CD8-positive, alpha-beta memory T cell (primary cell): ENCODE measurements around the gene NLRP1. TPM values are rescaled to one million over a fixed set of nuclear protein-coding genes. Genes with fewer than 3 reads are reported as not detected.

Experiments used
- CTCF ChIA-PET: fragments of 350-600 bp; sonication (Branson Sonifier 250); formaldehyde crosslinking; loops from one replicate; lab custom pipeline; 2021; ENCODE audit warnings: antibody characterized with exemption; lab: Charles Lee
- POLR2A ChIA-PET: fragments of 350-600 bp; sonication (Branson Sonifier 250); formaldehyde crosslinking; loops from one replicate; lab custom pipeline; 2021; ENCODE audit warnings: antibody characterized with exemption; lab: Charles Lee
- DNase-seq, 5 donors: peaks; one replicate each; pipeline versions ENCODE4 v3.0.0 to v3.0.0-alpha.2; 2020 to 2022; ENCODE audit warnings: mixed read lengths in 1 of 5
- H3K27ac ChIP-seq: one replicate; pipeline ENCODE4 v1.7.0; 2013; ENCODE audit warnings: low read depth, mild to moderate bottlenecking, low read length, moderate library complexity
- H3K27me3 ChIP-seq: 2 replicates; pipeline ENCODE4 v1.7.0; 2013; ENCODE audit warnings: low read length, mild to moderate bottlenecking; ENCODE audit not compliant: insufficient read depth, poor library complexity, severe bottlenecking
- H3K36me3 ChIP-seq: 2 replicates; pipeline ENCODE4 v1.7.0; 2013; ENCODE audit warnings: mild to moderate bottlenecking, low read length, moderate library complexity; ENCODE audit not compliant: insufficient read depth
- H3K4me1 ChIP-seq: 2 replicates; pipeline ENCODE4 v1.7.0; 2013; ENCODE audit warnings: mild to moderate bottlenecking, low read length, moderate library complexity; ENCODE audit not compliant: insufficient read depth
- H3K4me3 ChIP-seq: 2 replicates; pipeline ENCODE4 v1.7.0; 2013; ENCODE audit warnings: mild to moderate bottlenecking, low read length
- H3K9me3 ChIP-seq: 2 replicates; pipeline ENCODE4 v1.7.0; 2013; ENCODE audit warnings: mild to moderate bottlenecking, low read length
- H3K27ac Mint-ChIP-seq, 8 donors: one replicate each; pipeline ENCODE4 v1.8.0; 2020 to 2021; ENCODE audit warnings: mixed read lengths in 8 of 8, mild to moderate bottlenecking in 6 of 8, inconsistent platforms in 3 of 8, moderate library complexity in 3 of 8
- H3K27me3 Mint-ChIP-seq, 2 donors: one replicate each; pipeline ENCODE4 v1.8.0; 2020 to 2021; ENCODE audit warnings: mixed read lengths in 2 of 2, mild to moderate bottlenecking in 1 of 2, moderate library complexity in 1 of 2
- H3K36me3 Mint-ChIP-seq, 3 donors: one replicate each; pipeline ENCODE4 v1.8.0; 2020 to 2021; ENCODE audit warnings: mixed read lengths in 3 of 3, inconsistent platforms in 1 of 3, mild to moderate bottlenecking in 1 of 3
- H3K4me1 Mint-ChIP-seq, 3 donors: one replicate each; pipeline ENCODE4 v1.8.0; 2020 to 2021; ENCODE audit warnings: mixed read lengths in 3 of 3, inconsistent platforms in 1 of 3, mild to moderate bottlenecking in 1 of 3
- H3K4me3 Mint-ChIP-seq, 7 donors: one replicate each; pipeline ENCODE4 v1.8.0; 2020 to 2021; ENCODE audit warnings: mixed read lengths in 7 of 7, mild to moderate bottlenecking in 6 of 7, moderate library complexity in 4 of 7, inconsistent platforms in 2 of 7
- H3K9me3 Mint-ChIP-seq, 5 donors: one replicate each; pipeline ENCODE4 v1.8.0; 2020 to 2022; ENCODE audit warnings: mixed read lengths in 5 of 5, mild to moderate bottlenecking in 3 of 5, moderate library complexity in 2 of 5, inconsistent platforms in 1 of 5
- polyA plus RNA-seq: library from polyadenylated mRNA; unstranded; fragments of 300-500 nt; fragmentation: Illumina TruSeq; gene quantifications from one replicate; pipeline ENCODE4 v1.2.3, GENCODE V29; 2021
- total RNA-seq, 2 experiments: library from RNA; stranded (reverse); gene quantifications; one replicate each; pipeline ENCODE4 v1.2.3, GENCODE V29; 2021

NLRP1 gene
- total and polyA plus RNA-seq, 3 experiments from 2014 or later = 33.8 to 37.6 (median 35.2) TPM

GRCh38 chr17:5523249-5523648, 61.1 kb downstream of the NLRP1 start:
- no peaks in the 10 kb centered on the region for H3K9me3 ChIP-seq
- Mint-ChIP-seq H3K4me1 (peaks cover 0 to 5% (median 0%) of the 10 kb centered on the region in 3 donors), H3K4me3 (no peak overlapping the region), H3K27ac (peak overlapping the region in 2 of 8 donors; percentile 77 to 92), H3K9me3 (no peaks in the 10 kb centered on the region), H3K36me3 (peaks cover under 1 to 80% (median 30%) of the 10 kb centered on the region in 3 donors), H3K27me3 (no peaks in the 10 kb centered on the region)
- no peaks in the 10 kb centered on the region for H3K27me3 ChIP-seq
- H3K4me3 ChIP-seq = no peak overlapping the region
- DNase-seq = no peak
- ChIA-PET CTCF (interaction anchor here (1.0 kb wide), 1 partner anchor 8 kb away, joined by 3 read pairs; no protein-coding TSS in a partner anchor), POLR2A (no interaction called here)
- H3K27ac ChIP-seq = no peak overlapping the region
- peaks cover 48% of the 10 kb centered on the region for H3K36me3 ChIP-seq
- no peaks in the 10 kb centered on the region for H3K4me1 ChIP-seq

- no peaks in the 10 kb centered on the region for H3K4me1 ChIP-seq
- POLR2A ChIA-PET = no interaction called here
- peaks cover 44% of the 10 kb centered on the region for H3K36me3 ChIP-seq
- Mint-ChIP-seq H3K4me3 (no peak overlapping the region), H3K27me3 (no peaks in the 10 kb centered on the region), H3K27ac (peak overlapping the region in 4 of 8 donors; percentile 24 to 81 (median 45)), H3K9me3 (no peaks in the 10 kb centered on the region), H3K4me1 (peaks cover 0 to 5% (median 0%) of the 10 kb centered on the region in 3 donors), H3K36me3 (peaks cover 7 to 80% (median 34%) of the 10 kb centered on the region in 3 donors)
- H3K9me3 ChIP-seq = no peaks in the 10 kb centered on the region
- DNase-seq = no peak
- no peak overlapping the region for H3K27ac ChIP-seq
- no peaks in the 10 kb centered on the region for H3K27me3 ChIP-seq
- CTCF ChIA-PET = no interaction called here
- H3K4me3 ChIP-seq = no peak overlapping the region
Observed at GRCh38 chr17:5522476-5522875, 61.8 kb downstream of the NLRP1 start.

- no peaks in the 10 kb centered on the region for H3K27me3 ChIP-seq
- no peaks in the 10 kb centered on the region for H3K27me3 Mint-ChIP-seq
- H3K4me1 Mint-ChIP-seq = peaks cover 32 to 41% (median 39%) of the 10 kb centered on the region in 3 donors
- no peaks in the 10 kb centered on the region for H3K9me3 ChIP-seq
- H3K36me3 Mint-ChIP-seq = peaks cover 23 to 69% (median 35%) of the 10 kb centered on the region in 3 donors
- peaks cover 38% of the 10 kb centered on the region for H3K36me3 ChIP-seq
- ChIA-PET POLR2A (no interaction called here), CTCF (no interaction called here)
- no peak overlapping the region for H3K4me3 ChIP-seq
- H3K9me3 Mint-ChIP-seq = no peaks in the 10 kb centered on the region
- H3K27ac ChIP-seq = no peak overlapping the region
- no peak overlapping the region for H3K4me3 Mint-ChIP-seq
- H3K27ac Mint-ChIP-seq = peak overlapping the region in 6 of 8 donors; percentile 25 to 74 (median 55)
- no peak for DNase-seq
- peaks cover 32% of the 10 kb centered on the region for H3K4me1 ChIP-seq
Observed at GRCh38 chr17:5516060-5516792, 68.1 kb downstream of the NLRP1 start.

- CTCF ChIA-PET = interaction anchor here (0.8 kb wide), 1 partner anchor 9 kb away, joined by 3 read pairs; no protein-coding TSS in a partner anchor
- H3K27ac Mint-ChIP-seq = peak overlapping the region in 2 of 8 donors; percentile 74
- H3K27me3 Mint-ChIP-seq = no peaks in the 10 kb centered on the region
- Histone ChIP-seq H3K4me1 (peaks cover 32% of the 10 kb centered on the region), H3K27ac (no peak overlapping the region), H3K36me3 (peaks cover 31% of the 10 kb centered on the region), H3K27me3 (no peaks in the 10 kb centered on the region), H3K9me3 (no peaks in the 10 kb centered on the region), H3K4me3 (no peak overlapping the region)
- DNase-seq = peak in 1 of 5 donors; percentile 43
- peak overlapping the region in 1 of 7 donors; percentile 50 for H3K4me3 Mint-ChIP-seq
- POLR2A ChIA-PET = no interaction called here
- H3K36me3 Mint-ChIP-seq = peaks cover 23 to 62% (median 30%) of the 10 kb centered on the region in 3 donors
- peaks cover 32 to 43% (median 41%) of the 10 kb centered on the region in 3 donors for H3K4me1 Mint-ChIP-seq
- H3K9me3 Mint-ChIP-seq = no peaks in the 10 kb centered on the region
Observed at GRCh38 chr17:5514976-5515375, 69.3 kb downstream of the NLRP1 start.

GRCh38 chr17:5513628-5514027, 70.7 kb downstream of the NLRP1 start:
- no peak overlapping the region for H3K4me3 ChIP-seq
- H3K27me3 ChIP-seq = no peaks in the 10 kb centered on the region
- H3K36me3 ChIP-seq = peaks cover 35% of the 10 kb centered on the region
- Mint-ChIP-seq H3K9me3 (no peaks in the 10 kb centered on the region), H3K27me3 (no peaks in the 10 kb centered on the region), H3K36me3 (peaks cover 23 to 76% (median 33%) of the 10 kb centered on the region in 3 donors), H3K4me3 (peak overlapping the region in 6 of 7 donors; percentile 16 to 66 (median 40)), H3K27ac (peak overlapping the region; percentile 61 to 94 (median 77)), H3K4me1 (peaks cover 32 to 43% (median 41%) of the 10 kb centered on the region in 3 donors)
- H3K4me1 ChIP-seq = peaks cover 32% of the 10 kb centered on the region
- DNase-seq = peak in 3 of 5 donors; percentile 33 to 59 (median 59)
- ChIA-PET POLR2A (no interaction called here), CTCF (no interaction called here)
- H3K9me3 ChIP-seq = no peaks in the 10 kb centered on the region
- H3K27ac ChIP-seq = no peak overlapping the region

GRCh38 chr17:5511401-5512225, 72.7 kb downstream of the NLRP1 start:
- peak in 1 of 5 donors; percentile 14 for DNase-seq
- ChIA-PET POLR2A (interaction anchor here (0.7 to 0.9 kb wide), 2 partner anchors 11 to 1067 kb away, joined by 4 to 5 read pairs; a partner anchor contains a TSS), CTCF (no interaction called here)
- H3K4me3 ChIP-seq = no peak overlapping the region
- Mint-ChIP-seq H3K27ac (peak overlapping the region in 7 of 8 donors; percentile 5 to 96 (median 79)), H3K4me1 (peaks cover 32 to 43% (median 41%) of the 10 kb centered on the region in 3 donors), H3K4me3 (peak overlapping the region in 4 of 7 donors; percentile 3 to 38 (median 15)), H3K27me3 (no peaks in the 10 kb centered on the region), H3K36me3 (peaks cover 16 to 65% (median 32%) of the 10 kb centered on the region in 3 donors), H3K9me3 (no peaks in the 10 kb centered on the region)
- H3K36me3 ChIP-seq = peaks cover 27% of the 10 kb centered on the region
- no peaks in the 10 kb centered on the region for H3K9me3 ChIP-seq
- no peak overlapping the region for H3K27ac ChIP-seq
- no peaks in the 10 kb centered on the region for H3K27me3 ChIP-seq
- H3K4me1 ChIP-seq = peaks cover 32% of the 10 kb centered on the region

GRCh38 chr17:5510771-5511170, 73.5 kb downstream of the NLRP1 start:
- Mint-ChIP-seq H3K4me3 (no peak overlapping the region), H3K27ac (no peak overlapping the region), H3K4me1 (peaks cover 30 to 43% (median 41%) of the 10 kb centered on the region in 3 donors), H3K27me3 (no peaks in the 10 kb centered on the region), H3K9me3 (no peaks in the 10 kb centered on the region), H3K36me3 (peaks cover 12 to 60% (median 28%) of the 10 kb centered on the region in 3 donors)
- peak in 1 of 5 donors; percentile 15 for DNase-seq
- H3K27me3 ChIP-seq = no peaks in the 10 kb centered on the region
- no peak overlapping the region for H3K27ac ChIP-seq
- no peaks in the 10 kb centered on the region for H3K9me3 ChIP-seq
- ChIA-PET CTCF (no interaction called here), POLR2A (interaction anchor here (0.7 kb wide), 1 partner anchor 1066 kb away, joined by 5 read pairs; no protein-coding TSS in a partner anchor)
- peaks cover 32% of the 10 kb centered on the region for H3K4me1 ChIP-seq
- H3K4me3 ChIP-seq = no peak overlapping the region
- peaks cover 20% of the 10 kb centered on the region for H3K36me3 ChIP-seq
